ENCODE data around the gene CYP2D6. TPM values are rescaled to one million over a fixed set of nuclear protein-coding genes. Genes with fewer than 3 reads are reported as not detected.
A peak's percentile ranks its signal among the peaks of the same experiment; 100 is the strongest.

Gene CYP2D6
- total and polyA plus RNA-seq, 7 experiments from 2014 or later: 0.11 to 13.3 (median 10.9) TPM; not detected in 1

DNA sequence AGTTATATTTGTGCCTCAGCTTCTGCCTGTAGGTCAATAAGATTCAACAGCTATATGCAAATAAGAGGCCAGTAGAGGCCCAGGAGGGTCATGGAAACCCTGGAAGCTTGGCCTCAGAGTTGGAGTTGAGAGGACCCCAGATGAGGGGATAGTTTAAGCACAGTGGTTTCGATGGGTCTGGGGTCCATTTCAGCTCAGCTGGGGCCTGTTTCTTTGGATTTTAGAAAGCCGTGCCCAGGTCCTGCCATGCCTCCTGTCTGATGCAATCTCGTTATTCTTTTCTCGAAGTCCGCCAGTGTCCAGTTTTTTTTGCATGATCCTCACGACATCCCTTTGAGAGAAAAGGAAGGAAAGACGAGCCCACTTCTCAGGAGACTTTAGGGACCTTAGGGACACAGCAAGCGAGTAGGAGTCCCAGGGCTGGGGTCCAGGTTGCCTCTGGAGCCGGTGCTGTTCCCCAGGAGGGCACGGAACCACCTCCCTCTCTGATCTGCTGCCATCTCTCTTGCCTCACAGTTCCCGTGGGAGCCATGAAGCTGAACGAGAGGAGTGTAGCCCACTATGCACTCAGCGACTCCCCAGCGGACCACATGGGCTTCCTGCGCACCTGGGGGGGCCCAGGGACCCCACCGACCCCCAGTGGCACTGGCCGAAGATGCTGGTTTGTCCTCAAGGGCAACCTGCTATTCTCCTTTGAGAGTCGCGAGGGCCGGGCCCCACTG lies 53.7 kb downstream of the CYP2D6 start:
- Mint-ChIP-seq H3K9me3 (no peaks in the 10 kb centered on the region), H3K27ac (peak overlapping the region in 3 of 9 donors; percentile 4 to 51 (median 49)), H3K4me1 (peaks cover 19 to 57% (median 44%) of the 10 kb centered on the region in 7 donors), H3K4me3 (peak overlapping the region in 3 of 10 donors; percentile 13 to 53 (median 13)), H3K36me3 (peaks cover 0 to 6% (median 3%) of the 10 kb centered on the region in 5 donors), H3K27me3 (no peaks in the 10 kb centered on the region)
- ATAC-seq: no peak
- ChIA-PET POLR2A (interaction anchor here (1.2 to 5.0 kb wide), 4 partner anchors 10 to 78 kb away, joined by 3 to 136 read pairs (median 12); partner anchors contain the start of genes NDUFA6 and WBP2NL), CTCF (no interaction called here)
- no peak overlapping the region for H3K4me3 ChIP-seq (ENCODE audit: low read length)
- no peaks in the 10 kb centered on the region for H3K9me3 ChIP-seq (ENCODE audit: control insufficient read depth in 2 of 3, low read length in 3 of 3)
- no peak overlapping the region for H3K27ac ChIP-seq (ENCODE audit: low read depth, low read length)
- intact Hi-C loops (cut with micrococcal nuclease): loop anchor here (10.0 kb wide), 3 partner anchors 242 to 982 kb away; partner anchors contain the start of genes EP300 (in 1 of the 2), SNU13 (in 1 of the 2) and SREBF2 (in 1 of the 2)
- peak in 1 of 9 donors; percentile 17 for DNase-seq
- no peaks in the 10 kb centered on the region for H3K27me3 ChIP-seq (ENCODE audit: control insufficient read depth in 2 of 2, insufficient read depth in 2 of 2, low read length in 2 of 2)
- peaks cover 10 to 20% of the 10 kb centered on the region in 2 donors for H3K4me1 ChIP-seq (ENCODE audit: control insufficient read depth in 2 of 2, insufficient read depth in 2 of 2, low read length in 2 of 2)
- peaks cover 0 to 6% (median 0%) of the 10 kb centered on the region in 3 experiments for H3K36me3 ChIP-seq (ENCODE audit: control insufficient read depth in 2 of 3, insufficient read depth in 3 of 3, low read length in 3 of 3)

Other genes starting within 250 kb of the CYP2D6 start
- under 1 TPM in 3 of 5 experiments, not detected in 2; 0.34 to 0.58 (median 0.54) TPM for gene SHISA8, start 215.7 kb downstream of the CYP2D6 start, total RNA-seq
- gene SHISA8, start 215.7 kb downstream of the CYP2D6 start, polyA plus RNA-seq: not detected
- 10 to 100 TPM in 2 of 5 experiments, 1 to 10 TPM in 3; 1.2 to 17.2 (median 8.4) TPM for gene TNFRSF13C, start 204.0 kb downstream of the CYP2D6 start, total RNA-seq
- gene TNFRSF13C, start 204.0 kb downstream of the CYP2D6 start, polyA plus RNA-seq: under 1 TPM; 0.38 to 0.39 TPM
- gene CENPM, start 183.7 kb downstream of the CYP2D6 start, total RNA-seq: 10 to 100 TPM in 3 of 5 experiments, 1 to 10 TPM in 2; 5.1 to 51.1 (median 10.8) TPM
- gene CENPM, start 183.7 kb downstream of the CYP2D6 start, polyA plus RNA-seq: 1 to 10 TPM; 2.3 to 4.4 TPM
- 1 to 10 TPM in 1 of 5 experiments, under 1 TPM in 4; 0.08 to 4.2 (median 0.16) TPM for gene SEPTIN3, start 161.4 kb downstream of the CYP2D6 start, total RNA-seq
- not detected for gene SEPTIN3, start 161.4 kb downstream of the CYP2D6 start, polyA plus RNA-seq
- 1 to 10 TPM in 4 of 5 experiments, under 1 TPM in 1; 0.85 to 5.7 (median 3.2) TPM for gene WBP2NL, start 132.0 kb downstream of the CYP2D6 start, total RNA-seq
- gene WBP2NL, start 132.0 kb downstream of the CYP2D6 start, polyA plus RNA-seq: under 1 TPM in 1 of 2 donors, not detected in 1; 0.43 TPM
- 10 to 100 TPM in 2 of 5 experiments, 1 to 10 TPM in 3; 7.6 to 38.8 (median 9.4) TPM for gene NAGA, start 60.0 kb downstream of the CYP2D6 start, total RNA-seq
- 10 to 100 TPM; 12.5 to 12.9 TPM for gene NAGA, start 60.0 kb downstream of the CYP2D6 start, polyA plus RNA-seq
- 1 to 10 TPM in 3 of 5 experiments, under 1 TPM in 2; 0.82 to 3.9 (median 1.2) TPM for gene PHETA2, start 56.6 kb downstream of the CYP2D6 start, total RNA-seq
- 1 to 10 TPM; 1.2 to 1.5 TPM for gene PHETA2, start 56.6 kb downstream of the CYP2D6 start, polyA plus RNA-seq
- gene SMDT1, start 51.1 kb downstream of the CYP2D6 start, total RNA-seq: 100 to 1,000 TPM in 1 of 5 experiments, 10 to 100 TPM in 4; 40.4 to 105 (median 98.8) TPM
- gene SMDT1, start 51.1 kb downstream of the CYP2D6 start, polyA plus RNA-seq: 100 to 1,000 TPM; 117 to 157 TPM
- gene NDUFA6, start 40.0 kb downstream of the CYP2D6 start, total RNA-seq: 10 to 100 TPM; 35.0 to 66.4 (median 40.6) TPM
- 100 to 1,000 TPM in 1 of 2 donors, 10 to 100 TPM in 1; 96.9 to 123 TPM for gene NDUFA6, start 40.0 kb downstream of the CYP2D6 start, polyA plus RNA-seq
- gene TCF20, start 139.8 kb upstream of the CYP2D6 start, total RNA-seq: 10 to 100 TPM; 63.6 to 97.2 (median 78.1) TPM
- gene TCF20, start 139.8 kb upstream of the CYP2D6 start, polyA plus RNA-seq: 1 to 10 TPM; 3.3 to 3.8 TPM

Measured in naive thymus-derived CD4-positive, alpha-beta T cell (primary cell).